Psoas muscle (tissue), 8 donors: ENCODE data around the gene PLPPR1. TPM values are rescaled to one million over a fixed set of nuclear protein-coding genes. Genes with fewer than 3 reads are reported as not detected.

Experiments
- ATAC-seq, 4 donors: fragments of 200-7000 bp; cut with Tn5 transposase; one replicate each; pipeline ENCODE4 v1.9.1; 2020; ENCODE audit warnings: moderate library complexity in 3 of 4, mild to moderate bottlenecking in 2 of 4
- DNase-seq, 2 donors: peaks; one replicate each; pipeline ENCODE4 v3.0.0-alpha.2; 2020
- H3K27ac ChIP-seq: fragments of 200-600 bp; one replicate; pipeline ENCODE4 v1.8.0; 2022
- H3K27me3 ChIP-seq, 3 donors: fragments of 200-600 bp in 1 of 3; one replicate each; pipeline versions ENCODE4 v1.6.1 to v1.8.0; 2013 to 2022; ENCODE audit warnings: low read length in 2 of 3, mild to moderate bottlenecking in 2 of 3, moderate library complexity in 1 of 3; ENCODE audit not compliant: insufficient read depth in 3 of 3
- H3K36me3 ChIP-seq, 2 donors: fragments of 200-600 bp in 1 of 2; one replicate each; pipeline versions ENCODE4 v1.6.1 to v1.8.0; 2013 to 2022; ENCODE audit warnings: low read depth in 1 of 2, mild to moderate bottlenecking in 1 of 2, moderate library complexity in 1 of 2; ENCODE audit not compliant: insufficient read depth in 1 of 2
- H3K4me1 ChIP-seq: fragments of 200-600 bp; one replicate; pipeline ENCODE4 v1.8.0; 2022
- H3K4me3 ChIP-seq: fragments of 200-600 bp; one replicate; pipeline ENCODE4 v1.8.0; 2022; ENCODE audit warnings: mild to moderate bottlenecking
- H3K9me3 ChIP-seq: fragments of 200-600 bp; one replicate; pipeline ENCODE4 v1.8.0; 2022
- CTCF ChIP-seq: fragments of 200-600 bp; IDR thresholded peaks from one replicate; pipeline ENCODE4 v1.8.0; 2022; ENCODE audit warnings: antibody characterized with exemption
- WGBS, 3 donors: extraction: QIAGEN DNeasy Blood & Tissue Kit; methylation state at CpG; one replicate each; pipeline versions ENCODE4 v1.1.6 to v1.1.7; 2013; 5-methylcytosine and 5-hydroxymethylcytosine counted together
- intact Hi-C, 2 donors: fragments of 100-400 bp; cut with DNase I; formaldehyde crosslinking; loops; one replicate each; pipeline versions ENCODE4 v1.11.0 to v1.14.2; 2022
- polyA plus RNA-seq, 3 donors: library from polyadenylated mRNA; stranded (reverse); fragments of 200-250 nt; gene quantifications; one replicate each; pipeline ENCODE4 v1.2.3, GENCODE V29; 2013
- total RNA-seq, 4 donors: library from RNA; stranded (reverse); fragmentation: NEBNext Ultra II Directional in 2 of 4; extraction: Animal tissue kit (Norgen Biotek cat#: 25700) in 2 of 4; gene quantifications; one replicate each; pipeline versions ENCODE4 v1.2.1 to v1.2.4, GENCODE V29; 2021 to 2023
- donor health status: healthy with polysubstance abuse.
- donor health status: DM: no; HTN: no; CAD: no; lungs with moderate emphysema.
- donor health status: Bipolar disorder and iron deficiency.
- donor health status: healthy.
- donor health status: DM: yes; HTN: yes; CAD: no.
- donor health status: DM: no; HTN: no; CAD: no.
- donor health status: DM: no; HTN: no; CAD: no.
- donor health status: DM: yes; HTN: yes; CAD: no.

Gene PLPPR1
- total and polyA plus RNA-seq, 7 donors, result 0.03 to 0.11 TPM; not detected in 5

GRCh38 chr9:101365181-101365580, 336.7 kb downstream of the PLPPR1 start:
- ATAC-seq (no peak), DNase-seq (no peak)
- intact Hi-C loops, result no loop called here
- TF ChIP-seq CTCF, result no peak
- Histone ChIP-seq H3K27ac (no peak overlapping the region), H3K9me3 (no peaks in the 10 kb centered on the region), H3K27me3 (no peaks in the 10 kb centered on the region), H3K4me1 (no peaks in the 10 kb centered on the region), H3K36me3 (no peaks in the 10 kb centered on the region), H3K4me3 (no peak overlapping the region)

- intact Hi-C loops, result no loop called here
- Histone ChIP-seq H3K4me3 (no peak overlapping the region), H3K27ac (no peak overlapping the region), H3K27me3 (no peaks in the 10 kb centered on the region), H3K4me1 (no peaks in the 10 kb centered on the region), H3K36me3 (no peaks in the 10 kb centered on the region), H3K9me3 (no peaks in the 10 kb centered on the region)
- 59 to 62% (median 59%) methylated on average over 5 of the region's 5 CpGs for WGBS, 3 donors
- DNase-seq, result no peak
- ATAC-seq, result no peak
- no peak for TF ChIP-seq CTCF
These were observed 337.7 kb downstream of the PLPPR1 start for GRCh38 chr9:101366038-101366756.

GRCh38 chr9:101367323-101367722, 338.8 kb downstream of the PLPPR1 start:
- intact Hi-C loops, result no loop called here
- Histone ChIP-seq H3K36me3 (no peaks in the 10 kb centered on the region), H3K27me3 (no peaks in the 10 kb centered on the region), H3K9me3 (no peaks in the 10 kb centered on the region), H3K27ac (no peak overlapping the region), H3K4me3 (no peak overlapping the region), H3K4me1 (no peaks in the 10 kb centered on the region)
- WGBS, 3 donors, result 91 to 95% (median 94%) methylated on average over 3 of the region's 3 CpGs
- DNase-seq (no peak), ATAC-seq (no peak)
- no peak for TF ChIP-seq CTCF

- no peak overlapping the region for H3K4me3 ChIP-seq
These were observed 340.8 kb downstream of the PLPPR1 start for GRCh38 chr9:101369286-101369685.

More at GRCh38 chr9:101369286-101369685, 340.8 kb downstream of the PLPPR1 start:
- Histone ChIP-seq H3K4me1 (no peaks in the 10 kb centered on the region), H3K27me3 (no peaks in the 10 kb centered on the region), H3K27ac (no peak overlapping the region), H3K36me3 (no peaks in the 10 kb centered on the region), H3K9me3 (no peaks in the 10 kb centered on the region)
- intact Hi-C loops, result no loop called here
- 89 to 92% (median 90%) methylated on average over 2 of the region's 2 CpGs for WGBS, 3 donors
- DNase-seq, result no peak
- TF ChIP-seq CTCF, result no peak
- no peak for ATAC-seq
